AG04450 (cell line): ENCODE data around the gene APBB2. TPM values are rescaled to one million over a fixed set of nuclear protein-coding genes. Genes with fewer than 3 reads are reported as not detected.

Experiments used
- CTCF ChIA-PET: fragments of 300-600, 350-600 bp; formaldehyde crosslinking; extraction: SDS; loops from one replicate; lab custom pipeline; 2022; ENCODE audit warnings: antibody characterized with exemption, inconsistent platforms; lab: Charles Lee
- POLR2A ChIA-PET: fragments of 350-600 bp; formaldehyde crosslinking; extraction: SDS; loops from one replicate; lab custom pipeline; 2021; ENCODE audit warnings: antibody characterized with exemption, inconsistent platforms; lab: Yijun Ruan, JAX
- DNase-seq: peaks from one replicate; pipeline ENCODE4 v3.0.0-alpha.2; 2011; ENCODE audit warnings: low read depth, low spot score
- H3K27ac ChIP-seq: one replicate; pipeline ENCODE4 v1.5.1; 2012; ENCODE audit warnings: low read depth, low read length, control low read depth
- H3K27me3 ChIP-seq: one replicate; pipeline ENCODE4 v1.6.0; 2012; ENCODE audit warnings: low read length; ENCODE audit not compliant: control insufficient read depth, insufficient read depth
- H3K4me3 ChIP-seq: 2 replicates; pipeline ENCODE4 v1.5.1; 2011; ENCODE audit warnings: mild to moderate bottlenecking, low read depth, low read length, control low read depth
- H3K9me3 ChIP-seq: 2 replicates; pipeline ENCODE4 v1.5.1; 2012; ENCODE audit warnings: low read length; ENCODE audit not compliant: control insufficient read depth, insufficient read depth
- polyA plus RNA-seq: library from polyadenylated mRNA; depleted of rRNA; stranded (reverse); fragments of >200 nt; gene quantifications from 2 replicates; pipeline ENCODE4 v1.2.3, GENCODE V29; 2011
- TF ChIP-seq, protein P1 (sequence below): IDR thresholded peaks from 2 replicates; pipeline ENCODE4 v1.5.1; 2011; ENCODE audit warnings: low read depth, low read length, control low read depth, inconsistent platforms

Gene APBB2
- polyA plus RNA-seq, 1 experiment, result 52.7 TPM

DNA sequence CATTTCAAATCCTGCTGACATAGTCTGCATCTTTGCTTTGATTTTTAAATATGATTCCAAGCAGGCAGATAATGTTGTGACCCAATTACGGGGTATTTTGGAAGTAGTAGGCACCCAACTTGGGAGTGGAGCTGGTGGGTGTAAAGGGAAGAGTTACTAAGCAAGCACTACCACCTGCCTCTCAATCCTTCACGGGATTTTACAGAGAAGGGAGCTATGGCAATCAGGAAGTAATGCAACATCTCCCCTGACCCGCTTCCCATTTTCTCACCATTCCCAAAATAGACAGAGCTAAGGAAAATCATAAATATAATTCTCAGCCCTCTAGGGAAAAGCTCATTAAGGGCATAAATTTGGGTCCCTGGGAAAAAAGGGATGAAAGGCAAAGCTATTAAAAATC, 9.2 kb downstream of the APBB2 start:
- H3K9me3 ChIP-seq, result peaks cover 5% of the 10 kb centered on the region; the same call in 1 of the 2 replicates
- DNase-seq, result no peak
- peak overlapping the region; percentile 62 for H3K27ac ChIP-seq
- CTCF ChIA-PET, result interaction anchor here (1.3 to 2.2 kb wide), 6 partner anchors 8 to 307 kb away, joined by 4 to 12 read pairs (median 8); partner anchors contain the start of gene APBB2
- POLR2A ChIA-PET, result interaction anchor here (1.0 to 1.6 kb wide), 3 partner anchors 9 to 58 kb away, joined by 3 to 9 read pairs (median 6); partner anchors contain the start of gene APBB2
- no peak overlapping the region for H3K4me3 ChIP-seq
- TF ChIP-seq, protein P1, sequence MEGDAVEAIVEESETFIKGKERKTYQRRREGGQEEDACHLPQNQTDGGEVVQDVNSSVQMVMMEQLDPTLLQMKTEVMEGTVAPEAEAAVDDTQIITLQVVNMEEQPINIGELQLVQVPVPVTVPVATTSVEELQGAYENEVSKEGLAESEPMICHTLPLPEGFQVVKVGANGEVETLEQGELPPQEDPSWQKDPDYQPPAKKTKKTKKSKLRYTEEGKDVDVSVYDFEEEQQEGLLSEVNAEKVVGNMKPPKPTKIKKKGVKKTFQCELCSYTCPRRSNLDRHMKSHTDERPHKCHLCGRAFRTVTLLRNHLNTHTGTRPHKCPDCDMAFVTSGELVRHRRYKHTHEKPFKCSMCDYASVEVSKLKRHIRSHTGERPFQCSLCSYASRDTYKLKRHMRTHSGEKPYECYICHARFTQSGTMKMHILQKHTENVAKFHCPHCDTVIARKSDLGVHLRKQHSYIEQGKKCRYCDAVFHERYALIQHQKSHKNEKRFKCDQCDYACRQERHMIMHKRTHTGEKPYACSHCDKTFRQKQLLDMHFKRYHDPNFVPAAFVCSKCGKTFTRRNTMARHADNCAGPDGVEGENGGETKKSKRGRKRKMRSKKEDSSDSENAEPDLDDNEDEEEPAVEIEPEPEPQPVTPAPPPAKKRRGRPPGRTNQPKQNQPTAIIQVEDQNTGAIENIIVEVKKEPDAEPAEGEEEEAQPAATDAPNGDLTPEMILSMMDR, result no peak
- no peaks in the 10 kb centered on the region for H3K27me3 ChIP-seq

DNA sequence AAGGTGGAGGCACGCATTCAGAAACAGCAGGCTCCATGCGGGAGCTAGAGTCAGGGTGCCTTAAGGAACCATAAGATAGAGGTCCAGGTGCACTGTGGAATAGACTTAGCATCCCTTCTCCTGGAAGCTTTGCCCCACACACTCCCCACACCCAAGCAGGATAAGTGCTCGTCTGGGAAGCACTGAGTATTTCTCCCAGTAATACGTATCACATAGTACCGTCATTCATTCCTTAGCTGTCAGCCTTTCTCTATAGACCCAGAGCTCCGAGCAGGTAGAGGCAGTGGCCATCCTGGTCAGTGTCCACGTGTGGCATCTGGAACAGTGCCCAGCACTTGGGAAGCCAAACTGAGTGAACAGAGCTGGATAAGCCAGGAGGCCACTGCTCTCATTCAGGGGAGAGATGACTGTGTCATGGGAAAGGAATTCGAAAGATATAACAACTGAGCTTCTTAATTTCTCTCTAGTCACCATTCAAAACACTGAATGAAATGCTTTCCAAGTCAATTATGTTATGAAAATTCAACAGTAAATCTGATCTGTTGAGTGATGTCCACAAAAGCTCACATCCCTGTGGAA, 9.9 kb downstream of the APBB2 start:
- H3K9me3 ChIP-seq, result peaks cover 5% of the 10 kb centered on the region; the same call in 1 of the 2 replicates
- no peaks in the 10 kb centered on the region for H3K27me3 ChIP-seq
- ChIA-PET POLR2A (interaction anchor here (0.7 to 1.6 kb wide), 4 partner anchors 10 to 58 kb away, joined by 3 to 9 read pairs (median 4); partner anchors contain the start of gene APBB2), CTCF (interaction anchor here (1.3 to 2.2 kb wide), 7 partner anchors 9 to 307 kb away, joined by 4 to 12 read pairs (median 7); partner anchors contain the start of gene APBB2)
- TF ChIP-seq, protein P1, result no peak
- H3K4me3 ChIP-seq, result no peak overlapping the region
- DNase-seq, result no peak
- H3K27ac ChIP-seq, result peak overlapping the region; percentile 62

DNA sequence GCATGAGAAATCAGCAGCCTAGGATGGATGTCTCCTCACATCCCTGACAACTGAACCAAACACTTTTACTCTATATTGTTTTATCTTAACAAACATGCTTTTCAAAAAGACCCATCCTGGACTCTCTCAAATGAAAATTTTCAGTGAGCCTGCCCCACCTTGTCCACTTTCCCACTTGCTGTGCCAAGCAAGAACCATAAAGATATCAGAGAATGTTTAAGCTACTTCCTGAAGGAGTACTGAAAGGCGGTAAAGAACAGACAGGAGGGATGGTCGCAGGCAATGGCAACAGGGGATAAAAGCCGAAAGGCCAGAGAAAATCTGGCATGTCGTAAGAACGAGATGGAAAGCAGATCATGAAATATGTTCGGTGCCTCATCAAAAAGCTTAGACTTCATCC, 10.5 kb downstream of the APBB2 start:
- TF ChIP-seq, protein P1, result no peak
- H3K27me3 ChIP-seq, result no peaks in the 10 kb centered on the region
- H3K4me3 ChIP-seq, result no peak overlapping the region
- CTCF ChIA-PET, result interaction anchor here (1.3 to 2.2 kb wide), 6 partner anchors 9 to 306 kb away, joined by 4 to 10 read pairs (median 6); no protein-coding TSS in a partner anchor
- DNase-seq, result no peak
- no peaks in the 10 kb centered on the region; the same call in 1 of the 2 replicates for H3K9me3 ChIP-seq
- POLR2A ChIA-PET, result interaction anchor here (1.2 to 1.6 kb wide), 2 partner anchors 10 to 27 kb away, joined by 6 to 9 read pairs; partner anchors contain the start of gene APBB2
- H3K27ac ChIP-seq, result peak overlapping the region; percentile 77

- Histone ChIP-seq H3K9me3 (no peaks in the 10 kb centered on the region), H3K27ac (peak overlapping the region; percentile 77), H3K4me3 (no peak overlapping the region), H3K27me3 (no peaks in the 10 kb centered on the region)
- CTCF ChIA-PET, result interaction anchor here (1.3 to 2.0 kb wide), 3 partner anchors 10 to 225 kb away, joined by 3 to 5 read pairs (median 5); partner anchors contain the start of gene APBB2
- no peak for DNase-seq
- TF ChIP-seq, protein P1, result no peak
- POLR2A ChIA-PET, result no interaction called here
These were observed 11.3 kb downstream of the APBB2 start for GRCh38 chr4:41202820-41203568.
